HUES64 (cell line): Measurements from ENCODE around the gene ABI1.

Experiments
- H3K27ac ChIP-seq: 2 replicates; pipeline ENCODE4 v1.7.0; 2013; ENCODE audit warnings: low read depth, low read length, inconsistent platforms
- H3K27me3 ChIP-seq: 2 replicates; pipeline ENCODE4 v1.6.1; 2013; ENCODE audit warnings: mild to moderate bottlenecking, low read length; ENCODE audit not compliant: insufficient read depth
- H3K36me3 ChIP-seq: 2 replicates; pipeline ENCODE4 v1.6.1; 2013; ENCODE audit warnings: mild to moderate bottlenecking, low read length; ENCODE audit not compliant: insufficient read depth
- H3K4me1 ChIP-seq: 2 replicates; pipeline ENCODE4 v1.6.1; 2013; ENCODE audit warnings: mild to moderate bottlenecking, low read length, moderate library complexity; ENCODE audit not compliant: insufficient read depth
- H3K4me3 ChIP-seq: 2 replicates; pipeline ENCODE4 v1.5.1; 2013; ENCODE audit warnings: mild to moderate bottlenecking, low read length, moderate library complexity
- H3K9ac ChIP-seq: 2 replicates; pipeline ENCODE4 v1.6.1; 2013; ENCODE audit warnings: mild to moderate bottlenecking, low read depth, low read length
- H3K9me3 ChIP-seq: 2 replicates; pipeline ENCODE4 v1.6.1; 2013; ENCODE audit warnings: low read depth, low read length; ENCODE audit not compliant: insufficient read depth
- WGBS: fragments of 150-250, 120-280 bp; methylation state at CpG from one replicate; pipeline ENCODE4 v1.1.7; 2013; ENCODE audit warnings: missing lambda C conversion rate; 5-methylcytosine and 5-hydroxymethylcytosine counted together

Gene ABI1

GRCh38 chr10:26824015-26824690 is 36.6 kb downstream of the ABI1 start:
- peaks cover 14% of the 10 kb centered on the region for H3K36me3 ChIP-seq
- H3K4me3 ChIP-seq: no peak overlapping the region
- no peaks in the 10 kb centered on the region for H3K27me3 ChIP-seq
- no peak overlapping the region for H3K27ac ChIP-seq
- 98% methylated on average over 1 of the region's 1 CpG for WGBS
- no peaks in the 10 kb centered on the region for H3K4me1 ChIP-seq
- H3K9ac ChIP-seq: no peak overlapping the region
- no peaks in the 10 kb centered on the region for H3K9me3 ChIP-seq

GRCh38 chr10:26821699-26822570 is 38.8 kb downstream of the ABI1 start:
- H3K27me3 ChIP-seq: no peaks in the 10 kb centered on the region
- peaks cover 14% of the 10 kb centered on the region for H3K36me3 ChIP-seq
- H3K4me3 ChIP-seq: no peak overlapping the region
- H3K9ac ChIP-seq: no peak overlapping the region
- WGBS: 94% methylated on average over 3 of the region's 3 CpGs
- no peaks in the 10 kb centered on the region for H3K9me3 ChIP-seq
- H3K27ac ChIP-seq: no peak overlapping the region
- H3K4me1 ChIP-seq: no peaks in the 10 kb centered on the region

- H3K4me3 ChIP-seq: no peak overlapping the region
- H3K27me3 ChIP-seq: no peaks in the 10 kb centered on the region
- no peak overlapping the region for H3K27ac ChIP-seq
- no peaks in the 10 kb centered on the region for H3K9me3 ChIP-seq
- no peaks in the 10 kb centered on the region for H3K36me3 ChIP-seq
- no peak overlapping the region for H3K9ac ChIP-seq
- 91% methylated on average over 2 of the region's 2 CpGs for WGBS
- H3K4me1 ChIP-seq: no peaks in the 10 kb centered on the region
Measured at GRCh38 chr10:26815500-26815899, 45.3 kb downstream of the ABI1 start.

- no peaks in the 10 kb centered on the region for H3K36me3 ChIP-seq
Measured at GRCh38 chr10:26810435-26811026, 50.2 kb downstream of the ABI1 start.

GRCh38 chr10:26809973-26810372 is 50.8 kb downstream of the ABI1 start:
- no peak overlapping the region for H3K4me3 ChIP-seq
- H3K9ac ChIP-seq: no peak overlapping the region
- WGBS: no CpG with 5 or more reads among the region's 1 CpG
- no peak overlapping the region for H3K27ac ChIP-seq
- no peaks in the 10 kb centered on the region for H3K36me3 ChIP-seq
- no peaks in the 10 kb centered on the region for H3K9me3 ChIP-seq
- H3K4me1 ChIP-seq: peaks cover 17% of the 10 kb centered on the region
- no peaks in the 10 kb centered on the region for H3K27me3 ChIP-seq

More at GRCh38 chr10:26810435-26811026, 50.2 kb downstream of the ABI1 start:
- Histone ChIP-seq H3K4me3 (no peak overlapping the region), H3K9ac (no peak overlapping the region), H3K4me1 (peaks cover 12% of the 10 kb centered on the region), H3K27ac (no peak overlapping the region), H3K27me3 (no peaks in the 10 kb centered on the region), H3K9me3 (no peaks in the 10 kb centered on the region)
- WGBS: 92% methylated on average over 6 of the region's 7 CpGs

- Histone ChIP-seq H3K9me3 (no peaks in the 10 kb centered on the region), H3K27ac (no peak overlapping the region), H3K27me3 (no peaks in the 10 kb centered on the region), H3K4me1 (peaks cover 41% of the 10 kb centered on the region), H3K4me3 (no peak overlapping the region), H3K9ac (no peak overlapping the region), H3K36me3 (no peaks in the 10 kb centered on the region)
- WGBS: 91% methylated on average over 4 of the region's 4 CpGs
Measured at GRCh38 chr10:26807532-26807931, 53.2 kb downstream of the ABI1 start.

GRCh38 chr10:26806557-26806956 is 54.2 kb downstream of the ABI1 start:
- H3K36me3 ChIP-seq: no peaks in the 10 kb centered on the region
- no peak overlapping the region for H3K9ac ChIP-seq
- H3K4me1 ChIP-seq: peaks cover 45% of the 10 kb centered on the region
- no peak overlapping the region for H3K27ac ChIP-seq
- H3K27me3 ChIP-seq: no peaks in the 10 kb centered on the region
- 87% methylated on average over 1 of the region's 1 CpG for WGBS
- no peak overlapping the region for H3K4me3 ChIP-seq
- no peaks in the 10 kb centered on the region for H3K9me3 ChIP-seq

- Histone ChIP-seq H3K9me3 (no peaks in the 10 kb centered on the region), H3K27ac (no peak overlapping the region), H3K4me3 (no peak overlapping the region), H3K9ac (no peak overlapping the region), H3K36me3 (no peaks in the 10 kb centered on the region), H3K4me1 (peaks cover 45% of the 10 kb centered on the region), H3K27me3 (no peaks in the 10 kb centered on the region)
- WGBS: 90% methylated on average over 2 of the region's 2 CpGs
Measured at GRCh38 chr10:26805567-26806245, 55.1 kb downstream of the ABI1 start.

- H3K4me3 ChIP-seq: no peak overlapping the region
- H3K27me3 ChIP-seq: no peaks in the 10 kb centered on the region
- H3K9me3 ChIP-seq: no peaks in the 10 kb centered on the region
- H3K4me1 ChIP-seq: peaks cover 45% of the 10 kb centered on the region
- 94% methylated on average over 4 of the region's 4 CpGs for WGBS
- no peak overlapping the region for H3K27ac ChIP-seq
- no peak overlapping the region for H3K9ac ChIP-seq
- no peaks in the 10 kb centered on the region for H3K36me3 ChIP-seq
Measured at GRCh38 chr10:26804418-26805393, 56.1 kb downstream of the ABI1 start.

- Histone ChIP-seq H3K4me1 (peaks cover 45% of the 10 kb centered on the region), H3K36me3 (no peaks in the 10 kb centered on the region), H3K27me3 (no peaks in the 10 kb centered on the region)
Measured at GRCh38 chr10:26803849-26804248, 56.9 kb downstream of the ABI1 start.

More at GRCh38 chr10:26803849-26804248, 56.9 kb downstream of the ABI1 start:
- H3K4me3 ChIP-seq: no peak overlapping the region
- no peak overlapping the region for H3K9ac ChIP-seq
- no peak overlapping the region for H3K27ac ChIP-seq
- 88% methylated on average over 3 of the region's 4 CpGs for WGBS
- no peaks in the 10 kb centered on the region for H3K9me3 ChIP-seq
